ENCODE data around the gene SALL4. TPM values are rescaled to one million over a fixed set of nuclear protein-coding genes. Genes with fewer than 3 reads are reported as not detected.

The SALL4 gene
- total and polyA plus RNA-seq, 5 donors from 2014 or later: not detected

- Mint-ChIP-seq H3K27me3 (peaks cover 49% of the 10 kb centered on the region), H3K36me3 (no peaks in the 10 kb centered on the region), H3K4me3 (no peak overlapping the region), H3K9me3 (peaks cover 0 to 2% (median 0%) of the 10 kb centered on the region in 7 donors), H3K4me1 (peaks cover 0 to 14% (median 1%) of the 10 kb centered on the region in 4 donors), H3K27ac (no peak overlapping the region)
- no peak for ATAC-seq (ENCODE audit: low read depth in 2 of 2)
- H3K4me1 ChIP-seq (ENCODE audit: control insufficient read depth, insufficient read depth, low read length, poor library complexity, severe bottlenecking): no peaks in the 10 kb centered on the region
- no peak overlapping the region for H3K4me3 ChIP-seq (ENCODE audit: low read depth, low read length)
- no peak for DNase-seq
- H3K9me3 ChIP-seq (ENCODE audit: control insufficient read depth in 2 of 2, low read length in 2 of 2): no peaks in the 10 kb centered on the region
- peaks cover 9% of the 10 kb centered on the region for H3K27me3 ChIP-seq (ENCODE audit: control insufficient read depth, insufficient read depth, low read length)
- no peaks in the 10 kb centered on the region for H3K36me3 ChIP-seq (ENCODE audit: control insufficient read depth, insufficient read depth, low read length)
- no peak overlapping the region for H3K27ac ChIP-seq (ENCODE audit: insufficient read depth, low read length, poor library complexity, severe bottlenecking)
Measured at GRCh38 chr20:51800872-51801121, 1.5 kb downstream of the SALL4 start.

GRCh38 chr20:51800060-51800871, 2.1 kb downstream of the SALL4 start:
- ATAC-seq (ENCODE audit: low read depth in 2 of 2): no peak
- no peaks in the 10 kb centered on the region for H3K9me3 ChIP-seq (ENCODE audit: control insufficient read depth in 2 of 2, low read length in 2 of 2)
- H3K36me3 ChIP-seq (ENCODE audit: control insufficient read depth, insufficient read depth, low read length): no peaks in the 10 kb centered on the region
- peaks cover 9% of the 10 kb centered on the region for H3K27me3 ChIP-seq (ENCODE audit: control insufficient read depth, insufficient read depth, low read length)
- Mint-ChIP-seq H3K9me3 (peaks cover 0 to 2% (median 0%) of the 10 kb centered on the region in 7 donors), H3K36me3 (no peaks in the 10 kb centered on the region), H3K27me3 (peaks cover 49% of the 10 kb centered on the region), H3K4me1 (peaks cover 0 to 14% (median 1%) of the 10 kb centered on the region in 4 donors), H3K27ac (no peak overlapping the region), H3K4me3 (peak overlapping the region in 3 of 4 donors; percentile 21 to 41 (median 35))
- H3K27ac ChIP-seq (ENCODE audit: insufficient read depth, low read length, poor library complexity, severe bottlenecking): no peak overlapping the region
- H3K4me1 ChIP-seq (ENCODE audit: control insufficient read depth, insufficient read depth, low read length, poor library complexity, severe bottlenecking): no peaks in the 10 kb centered on the region
- peak; percentile 5 to 41 (median 11) for DNase-seq
- H3K4me3 ChIP-seq (ENCODE audit: low read depth, low read length): no peak overlapping the region

- Histone ChIP-seq H3K27ac (ENCODE audit: insufficient read depth, low read length, poor library complexity, severe bottlenecking) (no peak overlapping the region), H3K4me1 (ENCODE audit: control insufficient read depth, insufficient read depth, low read length, poor library complexity, severe bottlenecking) (no peaks in the 10 kb centered on the region), H3K27me3 (ENCODE audit: control insufficient read depth, insufficient read depth, low read length) (peaks cover 9% of the 10 kb centered on the region), H3K36me3 (ENCODE audit: control insufficient read depth, insufficient read depth, low read length) (no peaks in the 10 kb centered on the region), H3K4me3 (ENCODE audit: low read depth, low read length) (no peak overlapping the region), H3K9me3 (ENCODE audit: control insufficient read depth in 2 of 2, low read length in 2 of 2) (no peaks in the 10 kb centered on the region)
- Mint-ChIP-seq H3K27me3 (peaks cover 49% of the 10 kb centered on the region), H3K36me3 (no peaks in the 10 kb centered on the region), H3K9me3 (peaks cover 0 to 2% (median 0%) of the 10 kb centered on the region in 7 donors), H3K4me3 (peak overlapping the region in 1 of 4 donors; percentile 21), H3K4me1 (peaks cover 0 to 14% (median 1%) of the 10 kb centered on the region in 4 donors), H3K27ac (no peak overlapping the region)
- ATAC-seq (ENCODE audit: low read depth in 2 of 2) (no peak), DNase-seq (no peak)
Measured at GRCh38 chr20:51799401-51799860, 2.9 kb downstream of the SALL4 start.

GRCh38 chr20:51797357-51798025, 4.8 kb downstream of the SALL4 start:
- peaks cover 40% of the 10 kb centered on the region for H3K27me3 Mint-ChIP-seq
- no peak overlapping the region for H3K27ac Mint-ChIP-seq
- H3K36me3 ChIP-seq (ENCODE audit: control insufficient read depth, insufficient read depth, low read length): no peaks in the 10 kb centered on the region
- H3K4me1 ChIP-seq (ENCODE audit: control insufficient read depth, insufficient read depth, low read length, poor library complexity, severe bottlenecking): no peaks in the 10 kb centered on the region
- H3K4me3 Mint-ChIP-seq: no peak overlapping the region
- H3K4me1 Mint-ChIP-seq: peaks cover 0 to 9% (median 1%) of the 10 kb centered on the region in 4 donors
- ATAC-seq (ENCODE audit: low read depth in 2 of 2) (no peak), DNase-seq (no peak)
- no peaks in the 10 kb centered on the region for H3K36me3 Mint-ChIP-seq
- H3K9me3 Mint-ChIP-seq: peaks cover 0 to 2% (median 0%) of the 10 kb centered on the region in 7 donors
- H3K27ac ChIP-seq (ENCODE audit: insufficient read depth, low read length, poor library complexity, severe bottlenecking): no peak overlapping the region
- no peak overlapping the region for H3K4me3 ChIP-seq (ENCODE audit: low read depth, low read length)
- no peaks in the 10 kb centered on the region for H3K9me3 ChIP-seq (ENCODE audit: control insufficient read depth in 2 of 2, low read length in 2 of 2)
- H3K27me3 ChIP-seq (ENCODE audit: control insufficient read depth, insufficient read depth, low read length): peaks cover 9% of the 10 kb centered on the region

GRCh38 chr20:51796340-51796739, 6.0 kb downstream of the SALL4 start:
- ATAC-seq (ENCODE audit: low read depth in 2 of 2) (no peak), DNase-seq (no peak)
- no peaks in the 10 kb centered on the region for H3K36me3 Mint-ChIP-seq
- no peak overlapping the region for H3K4me3 Mint-ChIP-seq
- Histone ChIP-seq H3K27me3 (ENCODE audit: control insufficient read depth, insufficient read depth, low read length) (peaks cover 9% of the 10 kb centered on the region), H3K27ac (ENCODE audit: insufficient read depth, low read length, poor library complexity, severe bottlenecking) (no peak overlapping the region), H3K36me3 (ENCODE audit: control insufficient read depth, insufficient read depth, low read length) (no peaks in the 10 kb centered on the region), H3K4me1 (ENCODE audit: control insufficient read depth, insufficient read depth, low read length, poor library complexity, severe bottlenecking) (no peaks in the 10 kb centered on the region), H3K9me3 (ENCODE audit: control insufficient read depth in 2 of 2, low read length in 2 of 2) (no peaks in the 10 kb centered on the region), H3K4me3 (ENCODE audit: low read depth, low read length) (no peak overlapping the region)
- H3K27ac Mint-ChIP-seq: no peak overlapping the region
- peaks cover 0 to 2% (median 0%) of the 10 kb centered on the region in 7 donors for H3K9me3 Mint-ChIP-seq
- H3K4me1 Mint-ChIP-seq: peaks cover 0 to 9% (median 1%) of the 10 kb centered on the region in 4 donors
- H3K27me3 Mint-ChIP-seq: peaks cover 37% of the 10 kb centered on the region

GRCh38 chr20:51792960-51793359, 9.4 kb downstream of the SALL4 start:
- H3K36me3 Mint-ChIP-seq: no peaks in the 10 kb centered on the region

GRCh38 chr20:51791626-51792025, 10.7 kb downstream of the SALL4 start:
- no peak for ATAC-seq (ENCODE audit: low read depth in 2 of 2)

More at GRCh38 chr20:51792960-51793359, 9.4 kb downstream of the SALL4 start:
- Histone ChIP-seq H3K9me3 (ENCODE audit: control insufficient read depth in 2 of 2, low read length in 2 of 2) (no peaks in the 10 kb centered on the region), H3K4me3 (ENCODE audit: low read depth, low read length) (no peak overlapping the region), H3K27me3 (ENCODE audit: control insufficient read depth, insufficient read depth, low read length) (no peaks in the 10 kb centered on the region), H3K27ac (ENCODE audit: insufficient read depth, low read length, poor library complexity, severe bottlenecking) (no peak overlapping the region), H3K4me1 (ENCODE audit: control insufficient read depth, insufficient read depth, low read length, poor library complexity, severe bottlenecking) (no peaks in the 10 kb centered on the region), H3K36me3 (ENCODE audit: control insufficient read depth, insufficient read depth, low read length) (no peaks in the 10 kb centered on the region)
- Mint-ChIP-seq H3K27me3 (peaks cover 9% of the 10 kb centered on the region), H3K9me3 (peaks cover 0 to 2% (median 0%) of the 10 kb centered on the region in 7 donors), H3K27ac (no peak overlapping the region), H3K4me3 (no peak overlapping the region), H3K4me1 (no peaks in the 10 kb centered on the region)
- DNase-seq (no peak), ATAC-seq (ENCODE audit: low read depth in 2 of 2) (no peak)

More at GRCh38 chr20:51791626-51792025, 10.7 kb downstream of the SALL4 start:
- H3K9me3 ChIP-seq (ENCODE audit: control insufficient read depth in 2 of 2, low read length in 2 of 2): no peaks in the 10 kb centered on the region
- H3K27me3 Mint-ChIP-seq: no peaks in the 10 kb centered on the region
- H3K27me3 ChIP-seq (ENCODE audit: control insufficient read depth, insufficient read depth, low read length): no peaks in the 10 kb centered on the region
- no peaks in the 10 kb centered on the region for H3K36me3 ChIP-seq (ENCODE audit: control insufficient read depth, insufficient read depth, low read length)
- H3K4me3 Mint-ChIP-seq: no peak overlapping the region
- no peaks in the 10 kb centered on the region for H3K4me1 ChIP-seq (ENCODE audit: control insufficient read depth, insufficient read depth, low read length, poor library complexity, severe bottlenecking)
- H3K9me3 Mint-ChIP-seq: peaks cover 0 to 2% (median 0%) of the 10 kb centered on the region in 7 donors
- H3K36me3 Mint-ChIP-seq: no peaks in the 10 kb centered on the region
- H3K27ac ChIP-seq (ENCODE audit: insufficient read depth, low read length, poor library complexity, severe bottlenecking): no peak overlapping the region
- no peak overlapping the region for H3K4me3 ChIP-seq (ENCODE audit: low read depth, low read length)
- no peaks in the 10 kb centered on the region for H3K4me1 Mint-ChIP-seq
- no peak overlapping the region for H3K27ac Mint-ChIP-seq
- no peak for DNase-seq
